SK-N-SH (cell line): ENCODE measurements around the gene TBC1D17. TPM values are rescaled to one million over a fixed set of nuclear protein-coding genes. Genes with fewer than 3 reads are reported as not detected.

Source experiments
- CTCF ChIA-PET: fragments of 300-600, 350-600 bp; formaldehyde crosslinking; extraction: SDS; loops from one replicate; lab custom pipeline; 2021; lab: Yijun Ruan, JAX
- POLR2A ChIA-PET: fragments of 350-600 bp; sonication (Branson Sonifier 250); formaldehyde crosslinking; extraction: SDS; loops from one replicate; lab custom pipeline; 2020; ENCODE audit warnings: antibody characterized with exemption, inconsistent platforms; lab: Yijun Ruan, JAX
- DNase-seq: peaks from one replicate; pipeline ENCODE4 v3.0.0; 2012
- H2AFZ ChIP-seq: fragments of 200-600 bp; sonication (generic); 2 replicates; pipeline ENCODE4 v1.8.1; 2016; ENCODE audit warnings: antibody characterized with exemption, mild to moderate bottlenecking, low read depth
- H3F3A ChIP-seq: fragments of 200-600 bp; sonication (generic); replicated peaks from 2 replicates; pipeline ENCODE3; 2016; ENCODE audit warnings: antibody characterized with exemption, mild to moderate bottlenecking; ENCODE audit not compliant: insufficient read depth
- H3K27ac ChIP-seq, 2 experiments: fragments of 200-500 bp in 1 of 2; fragments of 200-600 bp in 1 of 2; sonication (Bioruptor generic) in 1 of 2; sonication (generic), shearing (Covaris generic) in 1 of 2; 2 replicates each; pipeline versions ENCODE4 v1.5.1 to v1.6.1; 2014 to 2016; ENCODE audit warnings: low read depth in 2 of 2, inconsistent platforms in 1 of 2, low read length in 1 of 2, mild to moderate bottlenecking in 1 of 2, mixed read lengths in 1 of 2
- H3K27me3 ChIP-seq: fragments of 200-600 bp; sonication (generic), shearing (Covaris generic); 2 replicates; pipeline ENCODE4 v1.6.1; 2016; ENCODE audit warnings: mixed run types; ENCODE audit not compliant: insufficient read depth
- H3K36me3 ChIP-seq, 2 experiments: fragments of 200-500 bp in 1 of 2; fragments of 200-600 bp in 1 of 2; sonication (Bioruptor generic) in 1 of 2; sonication (generic) in 1 of 2; replicated peaks in 1 of 2; 2 replicates each; pipeline versions ENCODE3 to v1.5.1; 2014 to 2016; ENCODE audit warnings: low read length in 1 of 2, mild to moderate bottlenecking in 1 of 2; ENCODE audit not compliant: insufficient read depth in 2 of 2, control insufficient read depth in 1 of 2
- H3K4me1 ChIP-seq, 2 experiments: fragments of 200-500 bp in 1 of 2; fragments of 200-600 bp in 1 of 2; sonication (Bioruptor generic) in 1 of 2; sonication (generic), shearing (Covaris generic) in 1 of 2; 2 replicates each; pipeline versions ENCODE4 v1.5.1 to v1.6.1; 2014 to 2016; ENCODE audit warnings: low read depth in 1 of 2, low read length in 1 of 2, mixed run types in 1 of 2; ENCODE audit not compliant: insufficient read depth in 2 of 2, control insufficient read depth in 1 of 2
- H3K4me2 ChIP-seq: fragments of 200-600 bp; sonication (generic), shearing (Covaris generic); 2 replicates; pipeline ENCODE4 v1.6.1; 2017; ENCODE audit warnings: mixed run types
- H3K4me3 ChIP-seq, 2 experiments: fragments of 200-500 bp in 1 of 2; fragments of 200-600 bp in 1 of 2; sonication (Bioruptor generic) in 1 of 2; sonication (generic), shearing (Covaris generic) in 1 of 2; 2 replicates each; pipeline versions ENCODE4 v1.5.1 to v1.8.1; 2014 to 2016; ENCODE audit warnings: low read depth in 2 of 2, inconsistent platforms in 1 of 2, low read length in 1 of 2, mild to moderate bottlenecking in 1 of 2, mixed read lengths in 1 of 2, moderate library complexity in 1 of 2
- H3K79me2 ChIP-seq: fragments of 200-600 bp; sonication (generic); 2 replicates; pipeline ENCODE4 v1.8.1; 2017; ENCODE audit warnings: mild to moderate bottlenecking; ENCODE audit not compliant: insufficient read depth
- H3K9ac ChIP-seq: fragments of 200-600 bp; sonication (generic); 2 replicates; pipeline ENCODE4 v1.6.1; 2017; ENCODE audit warnings: mixed run types
- H3K9me2 ChIP-seq: fragments of 200-600 bp; sonication (generic); 2 replicates; pipeline ENCODE4 v1.6.1; 2017; ENCODE audit warnings: mixed run types
- H3K9me3 ChIP-seq: fragments of 200-600 bp; sonication (generic); 2 replicates; pipeline ENCODE4 v1.6.1; 2017; ENCODE audit warnings: mixed run types, mild to moderate bottlenecking, moderate library complexity
- H4K20me1 ChIP-seq: fragments of 200-600 bp; sonication (generic); 2 replicates; pipeline ENCODE4 v1.6.1; 2017; ENCODE audit warnings: mild to moderate bottlenecking, mixed run types; ENCODE audit not compliant: insufficient read depth
- ELF1 ChIP-seq: IDR thresholded peaks from 2 replicates; pipeline ENCODE4 v1.4.0; 2012
- FOSL2 ChIP-seq: IDR thresholded peaks from 2 replicates; pipeline ENCODE4 v1.4.0; 2012; ENCODE audit warnings: low read depth, mild to moderate bottlenecking, moderate library complexity, borderline replicate concordance
- MEF2A ChIP-seq: IDR thresholded peaks from 2 replicates; pipeline ENCODE4 v1.4.0; 2012; ENCODE audit warnings: low read depth, borderline replicate concordance
- MXI1 ChIP-seq: IDR thresholded peaks from 2 replicates; pipeline ENCODE4 v1.6.1; 2012; ENCODE audit warnings: mild to moderate bottlenecking, low read depth, low read length, improper control_type of control experiment
- NFIC ChIP-seq: IDR thresholded peaks from 2 replicates; pipeline ENCODE4 v1.4.0; 2012; ENCODE audit warnings: borderline replicate concordance
- POLR2AphosphoS5 ChIP-seq: IDR thresholded peaks from 2 replicates; pipeline ENCODE4 v1.6.1; 2012; ENCODE audit warnings: low read depth, low read length
- RAD21 ChIP-seq: IDR thresholded peaks from 2 replicates; pipeline ENCODE4 v1.6.1; 2012; ENCODE audit warnings: mild to moderate bottlenecking, low read length
- RFX5 ChIP-seq: IDR thresholded peaks from 2 replicates; pipeline ENCODE4 v1.6.1; 2012; ENCODE audit warnings: mild to moderate bottlenecking, improper control_type of control experiment, low read length
- SMC3 ChIP-seq: IDR thresholded peaks from 2 replicates; pipeline ENCODE4 v1.6.1; 2012; ENCODE audit warnings: low read depth, low read length, improper control_type of control experiment
- TAF1 ChIP-seq: IDR thresholded peaks from 2 replicates; pipeline ENCODE4 v1.6.1; 2012; ENCODE audit warnings: low read depth, mild to moderate bottlenecking, low read length, moderate library complexity, borderline replicate concordance
- YY1 ChIP-seq: IDR thresholded peaks from 2 replicates; pipeline ENCODE4 v1.4.0; 2012; ENCODE audit warnings: low read depth, mild to moderate bottlenecking
- WGBS: methylation state at CpG from one replicate; pipeline ENCODE4 v1.1.6; 2017; ENCODE audit warnings: low lambda C conversion rate; 5-methylcytosine and 5-hydroxymethylcytosine counted together
- polyA plus RNA-seq, 3 experiments: library from polyadenylated mRNA; depleted of rRNA; stranded (reverse); fragments of >200 nt; gene quantifications; 2 replicates each; pipeline ENCODE4 v1.2.3, GENCODE V29; 2012
- TF ChIP-seq, protein P1 (sequence below): IDR thresholded peaks from 2 replicates; pipeline ENCODE4; 2012
- TF ChIP-seq, protein P2 (sequence below): fragments of 150-350 bp; IDR thresholded peaks from 2 replicates; pipeline ENCODE4 v1.6.1; 2017; ENCODE audit warnings: antibody characterized with exemption, low read length, low read depth, borderline replicate concordance
- TF ChIP-seq, protein P3 (sequence below): IDR thresholded peaks from 2 replicates; pipeline ENCODE4 v1.4.0; 2012; ENCODE audit warnings: low read depth, borderline replicate concordance
- TF ChIP-seq, protein P4 (sequence below): fragments of 200-600 bp; sonication (generic); IDR thresholded peaks from 2 replicates; pipeline ENCODE4 v1.6.1; 2017; ENCODE audit warnings: antibody characterized with exemption, mild to moderate bottlenecking, moderate library complexity
- TF ChIP-seq, protein P5 (sequence below): fragments of 150-350 bp; IDR thresholded peaks from 2 replicates; pipeline ENCODE4 v1.6.1; 2016; ENCODE audit warnings: mild to moderate bottlenecking, low read depth, low read length
- TF ChIP-seq, protein P6 (sequence below): IDR thresholded peaks from 2 replicates; pipeline ENCODE4 v1.4.0; 2012; ENCODE audit warnings: low read depth

TBC1D17 gene
- polyA plus RNA-seq, 1 of the 3 experiments (the other 2 are of a cell fraction) = 28.3 TPM

DNA sequence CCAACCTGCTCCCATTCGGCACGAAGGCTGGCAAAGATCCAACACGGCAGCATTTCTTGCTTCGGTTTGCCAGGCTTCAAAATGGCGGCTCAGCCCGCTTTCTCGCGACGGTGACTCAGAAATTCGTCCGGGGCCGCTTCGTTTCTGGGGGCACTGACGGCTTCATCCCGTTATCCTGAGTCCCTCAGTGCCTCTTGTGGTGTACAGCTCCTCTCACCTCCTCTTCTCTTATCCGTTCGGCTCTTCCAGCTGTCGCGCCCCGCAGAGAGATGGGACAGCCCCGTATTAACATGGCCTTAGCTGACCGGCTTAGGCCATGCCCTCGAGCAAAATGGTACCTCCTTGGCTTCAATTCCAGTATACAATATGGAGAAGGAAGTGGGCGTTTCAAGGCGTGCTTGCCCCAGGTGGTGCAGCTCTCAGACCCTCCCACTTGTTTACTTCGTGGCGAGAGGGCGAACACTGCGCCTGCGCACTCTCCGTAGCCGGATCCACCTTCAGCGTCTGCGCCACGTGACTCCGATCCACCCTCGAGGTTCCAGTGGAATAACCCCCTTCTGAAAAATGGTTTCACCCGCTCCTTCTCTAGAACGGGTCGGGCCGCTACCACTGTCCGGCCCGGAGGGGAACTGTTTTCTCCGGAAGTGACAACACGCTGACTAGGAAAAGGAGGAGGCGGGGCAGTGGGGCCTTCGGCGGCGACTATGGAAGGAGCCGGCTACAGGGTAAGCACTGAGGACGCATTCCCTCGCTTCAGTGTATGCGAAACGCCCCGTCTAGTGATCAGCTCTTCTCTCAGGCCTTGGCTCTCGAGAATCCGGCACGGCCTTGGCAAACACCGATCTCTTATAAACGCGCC lies at the start of gene TBC1D17, which contains the start of gene AKT1S1 (continued):
- TF ChIP-seq, protein P1, sequence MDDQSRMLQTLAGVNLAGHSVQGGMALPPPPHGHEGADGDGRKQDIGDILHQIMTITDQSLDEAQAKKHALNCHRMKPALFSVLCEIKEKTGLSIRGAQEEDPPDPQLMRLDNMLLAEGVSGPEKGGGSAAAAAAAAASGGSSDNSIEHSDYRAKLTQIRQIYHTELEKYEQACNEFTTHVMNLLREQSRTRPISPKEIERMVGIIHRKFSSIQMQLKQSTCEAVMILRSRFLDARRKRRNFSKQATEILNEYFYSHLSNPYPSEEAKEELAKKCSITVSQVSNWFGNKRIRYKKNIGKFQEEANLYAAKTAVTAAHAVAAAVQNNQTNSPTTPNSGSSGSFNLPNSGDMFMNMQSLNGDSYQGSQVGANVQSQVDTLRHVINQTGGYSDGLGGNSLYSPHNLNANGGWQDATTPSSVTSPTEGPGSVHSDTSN = no peak
- TF ChIP-seq, protein P2, sequence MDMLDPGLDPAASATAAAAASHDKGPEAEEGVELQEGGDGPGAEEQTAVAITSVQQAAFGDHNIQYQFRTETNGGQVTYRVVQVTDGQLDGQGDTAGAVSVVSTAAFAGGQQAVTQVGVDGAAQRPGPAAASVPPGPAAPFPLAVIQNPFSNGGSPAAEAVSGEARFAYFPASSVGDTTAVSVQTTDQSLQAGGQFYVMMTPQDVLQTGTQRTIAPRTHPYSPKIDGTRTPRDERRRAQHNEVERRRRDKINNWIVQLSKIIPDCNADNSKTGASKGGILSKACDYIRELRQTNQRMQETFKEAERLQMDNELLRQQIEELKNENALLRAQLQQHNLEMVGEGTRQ = peak; percentile 91
- TF ChIP-seq, protein P3, sequence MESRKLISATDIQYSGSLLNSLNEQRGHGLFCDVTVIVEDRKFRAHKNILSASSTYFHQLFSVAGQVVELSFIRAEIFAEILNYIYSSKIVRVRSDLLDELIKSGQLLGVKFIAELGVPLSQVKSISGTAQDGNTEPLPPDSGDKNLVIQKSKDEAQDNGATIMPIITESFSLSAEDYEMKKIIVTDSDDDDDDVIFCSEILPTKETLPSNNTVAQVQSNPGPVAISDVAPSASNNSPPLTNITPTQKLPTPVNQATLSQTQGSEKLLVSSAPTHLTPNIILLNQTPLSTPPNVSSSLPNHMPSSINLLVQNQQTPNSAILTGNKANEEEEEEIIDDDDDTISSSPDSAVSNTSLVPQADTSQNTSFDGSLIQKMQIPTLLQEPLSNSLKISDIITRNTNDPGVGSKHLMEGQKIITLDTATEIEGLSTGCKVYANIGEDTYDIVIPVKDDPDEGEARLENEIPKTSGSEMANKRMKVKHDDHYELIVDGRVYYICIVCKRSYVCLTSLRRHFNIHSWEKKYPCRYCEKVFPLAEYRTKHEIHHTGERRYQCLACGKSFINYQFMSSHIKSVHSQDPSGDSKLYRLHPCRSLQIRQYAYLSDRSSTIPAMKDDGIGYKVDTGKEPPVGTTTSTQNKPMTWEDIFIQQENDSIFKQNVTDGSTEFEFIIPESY = peak; percentile 95
- peak; percentile 64; the same call in 1 of the 2 replicates for TF ChIP-seq ELF1
- TF ChIP-seq, protein P4, sequence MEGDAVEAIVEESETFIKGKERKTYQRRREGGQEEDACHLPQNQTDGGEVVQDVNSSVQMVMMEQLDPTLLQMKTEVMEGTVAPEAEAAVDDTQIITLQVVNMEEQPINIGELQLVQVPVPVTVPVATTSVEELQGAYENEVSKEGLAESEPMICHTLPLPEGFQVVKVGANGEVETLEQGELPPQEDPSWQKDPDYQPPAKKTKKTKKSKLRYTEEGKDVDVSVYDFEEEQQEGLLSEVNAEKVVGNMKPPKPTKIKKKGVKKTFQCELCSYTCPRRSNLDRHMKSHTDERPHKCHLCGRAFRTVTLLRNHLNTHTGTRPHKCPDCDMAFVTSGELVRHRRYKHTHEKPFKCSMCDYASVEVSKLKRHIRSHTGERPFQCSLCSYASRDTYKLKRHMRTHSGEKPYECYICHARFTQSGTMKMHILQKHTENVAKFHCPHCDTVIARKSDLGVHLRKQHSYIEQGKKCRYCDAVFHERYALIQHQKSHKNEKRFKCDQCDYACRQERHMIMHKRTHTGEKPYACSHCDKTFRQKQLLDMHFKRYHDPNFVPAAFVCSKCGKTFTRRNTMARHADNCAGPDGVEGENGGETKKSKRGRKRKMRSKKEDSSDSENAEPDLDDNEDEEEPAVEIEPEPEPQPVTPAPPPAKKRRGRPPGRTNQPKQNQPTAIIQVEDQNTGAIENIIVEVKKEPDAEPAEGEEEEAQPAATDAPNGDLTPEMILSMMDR = no peak
- peak; percentile 45 for TF ChIP-seq POLR2AphosphoS5
- TF ChIP-seq RFX5 = no peak

DNA sequence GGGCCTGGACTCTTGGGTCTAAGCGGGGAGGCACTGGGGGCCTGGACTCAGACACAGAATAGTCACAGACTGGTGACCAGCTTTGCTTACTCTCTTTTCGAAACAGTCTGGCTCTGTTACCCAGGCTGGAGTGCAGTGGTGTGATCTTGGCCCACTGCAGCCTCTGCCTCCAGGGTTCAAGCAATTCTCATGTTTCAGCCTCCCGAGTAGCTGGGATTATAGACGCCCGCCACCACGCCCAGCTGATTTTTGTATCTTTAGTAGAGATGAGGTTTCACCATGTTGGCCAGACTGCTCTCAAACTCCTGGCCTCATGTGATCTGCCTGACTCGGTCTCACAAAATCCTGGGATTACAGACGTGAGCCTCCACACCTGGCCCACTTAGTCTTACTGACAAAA lies 48.3 kb upstream of the TBC1D17 start:
- Histone ChIP-seq H4K20me1 (0 out of 2 replicates have a peak, but pooled peaks cover 8% of the 10 kb centered on the region), H3K4me1 (no peaks in the 10 kb centered on the region), H3K9me3 (no peaks in the 10 kb centered on the region), H3K9ac (no peak overlapping the region), H3K36me3 (peaks cover 0 to 30% of the 10 kb centered on the region in 2 experiments), H3F3A (no peaks in the 10 kb centered on the region), H3K27me3 (no peaks in the 10 kb centered on the region), H3K4me3 (no peak overlapping the region), H2AFZ (no peak overlapping the region), H3K79me2 (peaks cover 28% of the 10 kb centered on the region; the same call in 1 of the 2 replicates), H3K4me2 (no peak overlapping the region), H3K27ac (no peak overlapping the region), H3K9me2 (no peaks in the 10 kb centered on the region)
- CTCF ChIA-PET = no interaction called here
- DNase-seq = no peak
- TF ChIP-seq YY1 (no peak), NFIC (no peak), RAD21 (no peak), FOSL2 (no peak), SMC3 (no peak), ELF1 (no peak), MXI1 (no peak), MEF2A (no peak), TAF1 (no peak)
- TF ChIP-seq, protein P5, sequence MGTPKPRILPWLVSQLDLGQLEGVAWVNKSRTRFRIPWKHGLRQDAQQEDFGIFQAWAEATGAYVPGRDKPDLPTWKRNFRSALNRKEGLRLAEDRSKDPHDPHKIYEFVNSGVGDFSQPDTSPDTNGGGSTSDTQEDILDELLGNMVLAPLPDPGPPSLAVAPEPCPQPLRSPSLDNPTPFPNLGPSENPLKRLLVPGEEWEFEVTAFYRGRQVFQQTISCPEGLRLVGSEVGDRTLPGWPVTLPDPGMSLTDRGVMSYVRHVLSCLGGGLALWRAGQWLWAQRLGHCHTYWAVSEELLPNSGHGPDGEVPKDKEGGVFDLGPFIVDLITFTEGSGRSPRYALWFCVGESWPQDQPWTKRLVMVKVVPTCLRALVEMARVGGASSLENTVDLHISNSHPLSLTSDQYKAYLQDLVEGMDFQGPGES = no peak
- TF ChIP-seq, protein P6, sequence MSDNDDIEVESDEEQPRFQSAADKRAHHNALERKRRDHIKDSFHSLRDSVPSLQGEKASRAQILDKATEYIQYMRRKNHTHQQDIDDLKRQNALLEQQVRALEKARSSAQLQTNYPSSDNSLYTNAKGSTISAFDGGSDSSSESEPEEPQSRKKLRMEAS = no peak
- WGBS = 95% methylated on average over 8 of the region's 8 CpGs
- POLR2A ChIA-PET = interaction anchor here (1.1 kb wide), 1 partner anchor 21 kb away, joined by 4 read pairs; no protein-coding TSS in a partner anchor
